Urinary bladder (tissue), 4 donors: ENCODE measurements around the gene JPT1. TPM values are rescaled to one million over a fixed set of nuclear protein-coding genes. Genes with fewer than 3 reads are reported as not detected.
A peak's percentile ranks its signal among the peaks of the same experiment; 100 is the strongest.

Experiments
- DNase-seq: peaks from one replicate; pipeline ENCODE4 v3.0.0-alpha.2; 2015; ENCODE audit errors: extremely low spot score
- H3K27ac ChIP-seq: one replicate; pipeline ENCODE4 v1.5.1; 2013; ENCODE audit warnings: low read depth, mild to moderate bottlenecking, moderate library complexity
- H3K36me3 ChIP-seq: one replicate; pipeline ENCODE4 v1.6.1; 2013; ENCODE audit warnings: mild to moderate bottlenecking, moderate library complexity; ENCODE audit not compliant: insufficient read depth
- H3K4me1 ChIP-seq: one replicate; pipeline ENCODE4 v1.6.1; 2013; ENCODE audit warnings: mild to moderate bottlenecking, moderate library complexity; ENCODE audit not compliant: insufficient read depth
- H3K4me3 ChIP-seq: one replicate; pipeline ENCODE4 v1.5.1; 2013; ENCODE audit warnings: low read depth, low read length
- WGBS: extraction: QIAGEN DNeasy Blood & Tissue Kit; methylation state at CpG from one replicate; pipeline ENCODE4 v1.1.7; 2013; 5-methylcytosine and 5-hydroxymethylcytosine counted together
- polyA plus RNA-seq: library from polyadenylated mRNA; stranded (reverse); fragments of 200-250 nt; gene quantifications from one replicate; pipeline ENCODE4 v1.2.3, GENCODE V29; 2013
- total RNA-seq: library from RNA; depleted of rRNA; stranded (reverse); fragments of >200 nt; gene quantifications from one replicate; pipeline ENCODE4 v1.2.3, GENCODE V29; 2014
- donor health status: healthy with polysubstance abuse.
- donor health status: healthy.

Gene JPT1
- total and polyA plus RNA-seq, 2 donors: 43.9 to 49.8 TPM

DNA sequence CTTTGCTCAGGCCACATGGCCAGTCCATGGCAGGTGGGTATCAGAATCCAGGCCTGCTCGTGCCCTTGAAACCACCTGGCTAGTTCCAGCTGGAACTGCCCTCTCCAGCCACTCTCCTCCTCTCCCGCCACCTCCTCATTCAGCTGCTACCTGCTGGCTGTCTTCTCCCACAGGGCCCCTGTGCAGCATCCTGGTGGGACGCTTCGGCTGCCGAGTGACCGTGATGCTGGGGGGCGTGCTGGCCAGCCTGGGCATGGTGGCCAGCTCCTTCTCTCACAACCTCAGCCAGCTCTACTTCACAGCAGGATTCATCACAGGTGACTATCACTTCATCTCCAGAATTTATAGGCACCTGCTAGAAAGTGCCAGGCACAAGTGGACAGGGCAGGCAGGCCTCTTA, 56.4 kb downstream of the JPT1 start:
- Histone ChIP-seq H3K4me1 (peaks cover 2% of the 10 kb centered on the region), H3K36me3 (peaks cover 2% of the 10 kb centered on the region)

DNA sequence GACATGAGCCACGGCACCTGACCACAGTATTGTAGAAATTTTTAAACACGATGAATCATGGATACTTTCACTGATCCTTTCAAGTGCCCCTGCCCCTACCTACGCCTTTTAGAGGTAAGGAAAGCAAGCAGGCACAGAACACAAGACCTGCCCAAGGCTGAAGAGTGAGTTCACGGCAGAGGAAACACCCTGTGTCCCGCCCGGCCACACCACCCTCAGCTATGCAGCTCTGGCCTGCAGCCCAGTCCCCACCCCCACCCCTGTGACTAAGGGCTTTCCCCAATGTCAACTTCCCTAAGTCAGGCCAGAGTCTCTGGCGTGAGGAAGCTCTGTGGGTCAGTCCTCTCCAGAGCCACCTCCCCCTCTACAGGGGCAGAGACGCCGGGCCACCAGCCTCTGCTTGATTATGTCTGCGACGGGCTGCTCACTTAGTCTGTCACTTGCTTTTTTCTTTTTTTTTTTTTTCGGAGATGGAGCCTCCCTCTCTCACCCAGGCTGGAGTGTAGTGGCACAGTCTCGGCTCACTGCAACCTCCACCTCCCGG, 58.2 kb downstream of the JPT1 start:
- Histone ChIP-seq H3K4me1 (peaks cover 2% of the 10 kb centered on the region), H3K4me3 (no peak overlapping the region), H3K36me3 (no peaks in the 10 kb centered on the region), H3K27ac (no peak overlapping the region)
- 62% methylated on average over 14 of the region's 14 CpGs for WGBS
- DNase-seq: peak; percentile 78

More for the DNA sequence above, 56.4 kb downstream of the JPT1 start:
- Histone ChIP-seq H3K4me3 (no peak overlapping the region), H3K27ac (no peak overlapping the region)
- WGBS: 97% methylated on average over 7 of the region's 7 CpGs
- no peak for DNase-seq

DNA sequence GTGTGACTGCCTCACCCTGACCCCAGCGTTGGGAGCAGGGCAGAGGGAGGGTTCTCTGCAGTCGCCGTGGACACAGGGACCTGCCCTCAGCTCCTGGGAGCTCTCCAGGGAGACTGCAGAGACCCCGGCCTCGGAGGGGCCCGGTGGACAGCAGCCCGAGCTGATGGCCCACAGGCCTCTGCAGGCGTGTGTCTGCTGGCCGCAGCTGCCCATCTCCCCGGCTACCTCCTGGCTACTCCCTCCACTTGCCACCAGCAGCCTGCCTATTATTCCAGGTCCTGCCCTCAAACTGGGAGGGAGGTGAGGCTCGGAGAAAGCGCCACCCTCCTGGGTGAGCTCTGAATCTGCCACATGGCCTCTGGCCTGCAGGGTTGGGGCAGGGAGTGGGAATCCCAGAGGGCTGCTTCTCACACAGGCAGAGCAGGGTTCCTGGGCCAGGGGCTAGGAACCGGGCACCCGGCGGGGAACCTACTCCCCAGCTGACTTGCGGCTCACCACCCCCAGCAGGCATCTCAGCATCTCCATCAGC, 59.4 kb downstream of the JPT1 start:
- Histone ChIP-seq H3K4me1 (peaks cover 2% of the 10 kb centered on the region), H3K27ac (peak overlapping the region; percentile 56), H3K4me3 (no peak overlapping the region), H3K36me3 (no peaks in the 10 kb centered on the region)
- WGBS: 75% methylated on average over 16 of the region's 16 CpGs
- no peak for DNase-seq

DNA sequence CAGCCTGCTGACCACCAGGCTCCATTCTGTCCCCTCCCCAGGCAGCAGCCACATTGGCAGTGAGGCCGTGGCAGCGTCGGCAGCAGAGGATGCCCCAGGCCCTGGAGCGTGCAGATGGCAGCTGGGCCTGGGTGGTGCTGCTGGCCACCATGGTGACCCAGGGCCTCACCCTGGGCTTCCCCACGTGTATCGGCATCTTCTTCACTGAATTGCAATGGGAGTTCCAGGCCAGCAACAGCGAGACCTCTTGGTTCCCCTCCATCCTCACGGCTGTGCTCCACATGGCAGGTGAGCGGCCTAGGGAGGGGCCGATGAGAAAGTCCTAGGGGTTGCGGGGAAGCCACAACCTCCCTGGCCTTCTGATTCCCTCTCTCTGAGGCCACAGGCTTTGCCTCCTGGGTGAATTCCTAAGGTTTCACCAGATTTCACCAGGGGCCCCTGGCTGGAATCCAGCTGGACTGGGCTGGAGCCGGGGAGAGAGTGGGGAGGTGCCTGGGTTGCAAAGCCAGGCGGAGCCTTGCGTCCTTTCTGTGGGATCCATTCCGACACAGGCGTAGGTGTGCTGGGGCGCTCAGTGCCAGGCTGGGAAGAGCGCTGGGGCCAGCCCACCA, 60.7 kb downstream of the JPT1 start:
- Histone ChIP-seq H3K4me3 (no peak overlapping the region), H3K36me3 (no peaks in the 10 kb centered on the region), H3K27ac (peak overlapping the region; percentile 89), H3K4me1 (peaks cover 2% of the 10 kb centered on the region)
- DNase-seq: no peak
- WGBS: 86% methylated on average over 18 of the region's 18 CpGs

DNA sequence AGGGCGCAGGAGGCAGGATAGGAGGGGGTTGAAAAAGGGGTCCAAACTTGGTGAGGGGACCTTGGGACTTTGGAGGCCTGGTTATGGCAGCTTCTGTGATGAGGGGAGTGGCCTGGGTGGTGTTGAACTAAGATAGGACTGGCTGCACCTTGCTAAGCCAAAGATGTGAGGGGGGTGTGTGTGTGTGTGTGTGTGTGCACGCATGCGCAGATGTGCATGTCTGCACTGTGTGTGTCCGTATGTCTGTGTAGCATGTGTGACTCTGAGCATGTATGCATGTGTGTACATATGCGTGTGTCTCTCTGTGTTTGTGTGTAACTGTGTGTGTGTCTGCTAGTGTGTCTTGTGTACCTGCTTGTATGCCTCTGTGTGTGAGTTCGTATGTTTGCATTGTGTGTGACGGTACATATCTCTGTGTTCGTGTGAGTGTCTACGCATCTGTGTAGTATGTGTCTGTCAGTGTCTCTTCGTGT, 62.4 kb downstream of the JPT1 start:
- DNase-seq: no peak
- WGBS: 81% methylated on average over 10 of the region's 10 CpGs
- Histone ChIP-seq H3K4me3 (no peak overlapping the region), H3K27ac (peak overlapping the region; percentile 73), H3K36me3 (no peaks in the 10 kb centered on the region), H3K4me1 (peaks cover 2% of the 10 kb centered on the region)

DNA sequence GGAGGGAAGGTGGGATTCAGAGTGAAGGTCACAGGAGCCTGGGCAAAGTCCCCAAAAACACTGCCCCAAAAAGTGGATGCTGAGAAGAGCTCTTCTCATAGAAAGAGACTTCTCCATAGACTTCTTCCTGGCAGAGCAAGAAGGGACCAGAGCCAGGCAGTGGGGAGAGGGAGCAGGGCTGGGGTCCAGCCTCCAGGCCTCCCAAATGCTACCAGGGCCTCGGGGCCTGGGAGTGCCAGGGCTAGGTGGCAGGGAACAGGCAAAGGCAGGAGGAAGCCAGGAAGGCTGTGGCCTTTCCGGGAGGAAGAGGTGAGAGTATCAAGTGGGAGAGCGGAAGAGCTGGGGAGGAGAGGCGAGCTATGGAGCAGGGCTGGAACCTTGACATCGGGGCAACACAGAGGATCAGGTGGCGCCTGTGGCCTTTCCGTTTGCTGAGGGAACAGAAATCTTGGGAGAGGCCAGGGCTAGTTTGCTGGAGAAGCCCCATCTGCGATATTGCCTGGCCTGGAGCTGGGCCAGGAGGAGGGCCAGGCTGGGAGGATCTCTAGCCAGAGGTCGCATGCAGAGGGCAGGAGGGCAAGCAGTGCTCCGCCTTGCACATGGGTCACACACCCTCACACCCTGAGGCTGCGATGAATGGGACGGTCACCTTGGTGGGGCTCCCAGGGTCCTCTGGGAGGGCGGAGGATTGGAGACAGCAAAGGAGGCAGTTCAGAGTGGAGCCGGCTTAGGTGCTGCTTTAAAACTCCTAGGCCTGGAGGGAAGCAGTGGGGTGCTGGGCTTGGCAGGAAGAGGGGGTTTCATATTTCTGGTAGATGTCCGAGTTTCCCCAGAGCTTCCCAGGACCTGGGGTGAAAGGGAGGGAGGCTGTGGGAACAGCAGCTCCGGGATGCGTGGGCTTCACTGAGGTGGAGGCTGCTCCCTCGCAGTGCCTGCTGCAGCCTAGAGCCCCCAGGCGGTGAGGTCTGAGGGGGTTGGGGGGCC, 63.1 kb downstream of the JPT1 start:
- H3K4me1 ChIP-seq: peaks cover 2% of the 10 kb centered on the region
- DNase-seq: no peak
- H3K4me3 ChIP-seq: no peak overlapping the region
- H3K27ac ChIP-seq: peak overlapping the region; percentile 73
- H3K36me3 ChIP-seq: no peaks in the 10 kb centered on the region
- 48% methylated on average over 19 of the region's 19 CpGs for WGBS

DNA sequence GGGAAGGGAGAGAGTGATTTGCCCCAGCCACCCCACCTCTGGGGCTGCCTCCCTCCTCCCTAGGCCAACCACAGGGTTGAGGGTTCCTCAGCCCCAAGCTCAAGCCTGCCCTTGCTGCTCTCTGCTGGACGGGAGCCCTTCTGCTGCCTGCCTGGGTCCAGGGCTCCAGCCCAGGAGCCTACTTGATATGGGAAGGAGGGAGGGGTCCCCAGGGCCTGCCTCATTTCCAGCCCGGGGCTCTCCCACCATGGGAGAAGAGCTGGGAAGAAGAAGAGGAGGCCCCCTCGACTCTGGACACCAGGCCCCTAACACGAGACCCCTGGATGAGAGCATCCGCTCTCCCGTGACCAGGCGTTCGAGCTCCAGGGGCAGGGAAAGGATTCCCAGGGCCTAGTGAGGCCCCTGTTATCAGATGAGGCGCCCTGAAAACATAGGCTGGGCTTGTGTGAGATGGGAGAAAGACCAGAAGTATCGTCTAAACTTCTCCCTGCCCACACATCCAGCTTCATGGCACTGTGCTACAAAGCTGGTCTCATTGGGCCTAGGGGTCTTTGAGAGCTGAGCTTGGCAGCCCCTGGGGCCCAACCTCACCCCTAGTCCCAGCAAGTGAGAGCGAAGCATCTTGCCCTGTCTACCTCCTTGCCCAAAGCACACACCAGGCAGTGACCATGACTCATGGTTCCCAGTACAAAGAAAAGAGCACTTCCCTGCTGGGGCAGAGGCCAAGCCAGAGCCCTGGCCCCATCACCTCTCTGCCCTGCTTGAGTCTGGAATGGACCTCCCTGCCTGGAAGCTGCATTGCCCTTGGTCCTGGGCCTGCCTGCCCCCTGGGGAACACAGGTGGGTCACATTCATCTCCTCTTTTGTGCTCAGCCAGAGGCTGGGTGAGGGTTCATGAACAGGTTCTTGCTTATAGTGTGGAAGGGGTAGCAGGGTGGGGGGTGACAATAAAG, 65.6 kb downstream of the JPT1 start:
- peak overlapping the region; percentile 91 for H3K27ac ChIP-seq
- no peaks in the 10 kb centered on the region for H3K4me1 ChIP-seq
- H3K4me3 ChIP-seq: peak overlapping the region; percentile 49
- no peak for DNase-seq
- no peaks in the 10 kb centered on the region for H3K36me3 ChIP-seq
- 69% methylated on average over 11 of the region's 11 CpGs for WGBS

DNA sequence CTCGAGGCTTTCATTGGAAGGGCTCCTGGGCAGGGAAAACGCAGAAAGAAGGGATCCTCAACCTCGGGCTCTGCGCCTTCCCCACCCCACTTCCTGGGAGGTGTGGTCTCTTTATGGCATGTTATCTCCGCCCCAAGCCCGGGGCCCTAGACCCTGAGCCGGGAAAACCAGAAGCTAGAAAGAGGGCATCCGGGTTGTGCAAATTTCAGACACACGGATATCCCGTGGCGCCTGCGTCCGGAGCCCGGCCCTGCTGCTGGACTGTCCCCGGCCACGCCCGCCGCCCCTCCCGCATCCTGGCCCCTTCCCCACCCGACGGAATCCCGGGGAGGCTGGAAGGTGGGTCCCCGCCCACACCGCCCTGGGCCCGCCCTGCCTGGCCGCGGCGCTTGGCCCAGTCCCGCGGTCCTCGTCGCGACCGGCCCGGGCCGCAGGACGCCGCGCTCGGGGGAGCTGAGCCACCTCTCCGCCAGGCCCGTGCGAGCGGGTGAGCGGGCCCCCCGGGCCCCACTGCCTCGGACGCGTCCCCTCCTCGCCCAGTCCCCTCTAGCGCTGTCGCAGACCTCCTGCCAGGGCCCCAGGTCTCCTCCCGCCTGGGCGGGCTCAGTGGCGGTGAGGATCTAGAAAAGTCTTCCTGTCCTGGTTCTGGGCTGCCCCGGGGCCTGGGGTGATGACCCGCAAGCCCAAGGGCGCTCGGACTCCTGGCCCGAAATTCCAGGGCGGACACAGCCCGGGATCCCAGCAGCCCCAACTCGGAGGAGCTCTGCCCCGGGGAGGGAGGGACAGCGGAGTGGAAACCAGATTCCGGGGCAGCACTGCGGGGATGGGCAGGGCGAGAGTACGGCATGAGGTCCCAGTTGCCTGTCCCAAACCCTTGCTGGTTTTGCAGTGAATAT, 66.5 kb downstream of the JPT1 start, which contains the start of gene SLC16A5:
Gene SLC16A5 (plus strand): TSS at position 397 of the 896 bp plus-strand sequence. CDS start 5,683 bp downstream, outside the sequence.
- Histone ChIP-seq H3K27ac (peak within 1 kb of the TSS; percentile 91), H3K4me3 (peak within 1 kb of the TSS; percentile 49), H3K36me3 (no peaks in the 10 kb centered on the region), H3K4me1 (no peaks in the 10 kb centered on the region)
- DNase-seq: peak; percentile 86
- WGBS: 5% methylated on average over 69 of the region's 69 CpGs

DNA sequence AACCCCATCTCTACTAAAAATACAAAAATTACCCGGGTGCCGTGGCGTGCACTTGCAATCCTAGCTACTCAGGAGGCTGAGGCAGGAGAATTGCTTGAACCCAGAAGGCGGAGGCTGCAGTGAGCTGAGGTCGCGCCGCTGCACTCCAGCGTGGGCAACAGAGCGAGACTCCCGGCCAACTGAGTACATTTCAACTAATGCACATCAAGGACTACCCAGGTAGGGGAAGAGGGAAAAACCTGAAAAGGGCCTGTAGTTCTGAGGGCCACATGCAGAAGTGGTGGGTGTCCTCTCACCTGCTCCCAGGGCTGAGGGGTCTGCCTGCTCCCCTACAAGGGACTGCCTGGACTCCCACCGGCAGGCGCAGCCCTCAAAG, 67.1 kb downstream of the JPT1 start:
- Histone ChIP-seq H3K4me3 (peak overlapping the region; percentile 49), H3K27ac (peak overlapping the region; percentile 91), H3K4me1 (no peaks in the 10 kb centered on the region), H3K36me3 (no peaks in the 10 kb centered on the region)
- DNase-seq: no peak
- 62% methylated on average over 12 of the region's 12 CpGs for WGBS

DNA sequence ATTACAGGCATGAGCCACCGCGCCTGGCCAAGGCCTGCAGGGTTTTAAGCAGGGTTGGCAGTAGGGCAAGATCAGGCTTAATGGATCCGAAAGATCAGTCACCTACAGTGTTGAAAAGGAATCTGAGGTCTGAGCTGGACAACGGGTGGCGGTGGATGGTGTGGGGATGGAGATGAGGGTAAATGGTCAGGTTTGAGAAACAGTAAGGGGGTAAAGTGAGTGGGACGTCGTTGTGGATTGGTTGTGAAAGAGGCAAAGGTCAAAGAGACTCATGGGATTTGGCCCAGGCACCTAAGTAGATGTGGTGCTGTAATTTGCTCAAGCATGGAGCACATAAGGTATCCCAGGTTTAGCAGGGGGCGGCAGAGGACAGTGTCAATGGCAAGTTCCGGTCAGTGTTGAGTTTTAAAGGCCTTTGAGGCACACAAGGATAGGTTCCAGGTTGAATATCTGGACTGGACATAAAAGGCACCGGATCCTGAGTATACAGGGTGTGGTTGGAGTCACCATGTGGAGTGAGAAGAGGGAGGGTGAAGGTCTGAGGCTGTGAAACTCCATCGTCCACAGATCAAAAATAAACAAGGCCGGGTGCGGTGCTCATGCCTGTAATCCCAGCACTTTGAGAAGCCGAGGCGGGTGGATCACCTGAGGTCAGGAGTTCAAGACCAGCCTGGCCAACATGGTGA, 67.7 kb downstream of the JPT1 start:
- DNase-seq: no peak
- Histone ChIP-seq H3K4me3 (no peak overlapping the region), H3K27ac (no peak overlapping the region), H3K4me1 (no peaks in the 10 kb centered on the region), H3K36me3 (no peaks in the 10 kb centered on the region)
- 75% methylated on average over 15 of the region's 15 CpGs for WGBS
